Stimulated activated naive B cell treated with anti-CD40 and anti-IgM and Interleukin-4, amounts not matched to agents 10 μg/mL and 1 μg/mL and 100 μg/mL, for 72 hours (primary cell): ENCODE results near the gene SF3A2.

Experiments used
- ATAC-seq, 2 donors: fragments of 150-1000 bp; cut with Tn5 transposase; replicated peaks; 2 replicates each; pipeline ENCODE4 v1.10.0; 2021; ENCODE audit warnings: moderate library complexity in 1 of 2
- DNase-seq: peaks from one replicate; pipeline ENCODE4 v3.0.0; 2021
- H3K27ac Mint-ChIP-seq: one replicate; pipeline ENCODE4 v1.8.0; 2022; ENCODE audit warnings: mild to moderate bottlenecking, mixed read lengths
- H3K27me3 Mint-ChIP-seq, 2 donors: one replicate each; pipeline ENCODE4 v1.8.0; 2022; ENCODE audit warnings: mixed read lengths in 2 of 2
- H3K36me3 Mint-ChIP-seq, 2 donors: one replicate each; pipeline ENCODE4 v1.8.0; 2022; ENCODE audit warnings: mixed read lengths in 2 of 2, mild to moderate bottlenecking in 1 of 2
- H3K4me1 Mint-ChIP-seq, 2 donors: one replicate each; pipeline ENCODE4 v1.8.0; 2022; ENCODE audit warnings: mixed read lengths in 2 of 2, mild to moderate bottlenecking in 1 of 2
- H3K4me3 Mint-ChIP-seq, 2 donors: one replicate each; pipeline ENCODE4 v1.8.0; 2022; ENCODE audit warnings: mild to moderate bottlenecking in 2 of 2, mixed read lengths in 2 of 2, moderate library complexity in 1 of 2
- H3K9me3 Mint-ChIP-seq, 2 donors: one replicate each; pipeline ENCODE4 v1.8.0; 2022; ENCODE audit warnings: mixed read lengths in 2 of 2, mild to moderate bottlenecking in 1 of 2

The SF3A2 gene

DNA sequence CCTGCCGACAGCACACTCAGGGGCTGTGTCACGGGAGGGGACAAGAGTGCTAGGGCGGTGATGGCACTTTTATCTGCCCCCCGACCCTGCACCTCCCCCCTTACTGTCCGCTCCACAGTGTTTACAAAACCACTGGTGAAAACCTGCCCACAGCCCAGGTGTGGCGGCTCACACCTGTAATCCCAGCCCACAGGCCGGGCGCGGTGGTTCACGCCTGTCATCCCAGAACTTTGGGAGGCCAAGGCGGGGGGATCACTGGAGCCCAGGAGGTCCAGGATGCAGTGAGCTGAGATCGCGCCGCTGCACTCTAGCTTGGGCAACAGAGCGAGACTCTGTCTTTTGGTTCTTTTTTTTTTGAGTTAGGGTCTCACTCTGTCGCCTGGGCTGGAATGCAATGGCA lies 59.5 kb downstream of the SF3A2 start:
- DNase-seq (no peak), ATAC-seq (no peak)
- no peaks in the 10 kb centered on the region for H3K27me3 Mint-ChIP-seq
- H3K9me3 Mint-ChIP-seq, result no peaks in the 10 kb centered on the region
- H3K4me1 Mint-ChIP-seq, result peaks cover 26 to 53% of the 10 kb centered on the region in 2 donors
- peaks cover 15 to 28% of the 10 kb centered on the region in 2 donors for H3K36me3 Mint-ChIP-seq
- H3K4me3 Mint-ChIP-seq, result no peak overlapping the region
- no peak overlapping the region for H3K27ac Mint-ChIP-seq
